Measurements from ENCODE around the gene AGMO.

- TF ChIP-seq CTCF (IDR thresholded peaks at IDR 0.05; ENCODE audit: poor library complexity) = no peak
- no peak for TF ChIP-seq EZH2 (IDR thresholded peaks at IDR 0.05; ENCODE audit: borderline replicate concordance)
- TF ChIP-seq EZH2phosphoT487 (IDR thresholded peaks at IDR 0.05; ENCODE audit: low read depth, severe bottlenecking, unreplicated experiment) = no peak
These were observed 144.3 kb downstream of the AGMO start for GRCh38 chr7:15417341-15417988.

All from hepatocyte (in vitro differentiated cells).